Measurements from ENCODE around the gene SPATA31C2.
"Not testable (repeated sequence)": the region's sequence is repeated elsewhere in the genome, so short reads cannot be mapped to it uniquely, and the experiment has no call there.

The SPATA31C2 gene

DNA sequence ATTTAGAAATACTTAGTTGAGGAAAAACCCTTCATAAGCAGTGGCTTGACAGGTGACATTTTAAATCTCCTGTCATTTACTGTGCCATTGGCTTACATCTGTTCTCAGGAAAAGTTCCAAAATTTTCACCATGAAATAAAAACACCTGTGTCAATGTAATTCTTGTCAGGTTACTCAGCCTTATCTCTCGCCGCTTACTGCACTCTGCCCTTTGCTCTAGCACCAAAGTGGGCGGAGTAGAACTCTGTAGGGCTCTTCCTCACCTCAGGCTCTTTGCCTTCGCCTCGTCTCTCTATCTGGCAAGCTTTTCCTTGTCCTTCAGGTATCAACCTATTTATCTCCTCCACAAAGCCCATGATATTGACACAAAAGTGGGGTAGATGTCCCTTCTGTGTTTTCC, 20.2 kb downstream of the SPATA31C2 start:
- not testable (repeated sequence) for DNase-seq

DNA sequence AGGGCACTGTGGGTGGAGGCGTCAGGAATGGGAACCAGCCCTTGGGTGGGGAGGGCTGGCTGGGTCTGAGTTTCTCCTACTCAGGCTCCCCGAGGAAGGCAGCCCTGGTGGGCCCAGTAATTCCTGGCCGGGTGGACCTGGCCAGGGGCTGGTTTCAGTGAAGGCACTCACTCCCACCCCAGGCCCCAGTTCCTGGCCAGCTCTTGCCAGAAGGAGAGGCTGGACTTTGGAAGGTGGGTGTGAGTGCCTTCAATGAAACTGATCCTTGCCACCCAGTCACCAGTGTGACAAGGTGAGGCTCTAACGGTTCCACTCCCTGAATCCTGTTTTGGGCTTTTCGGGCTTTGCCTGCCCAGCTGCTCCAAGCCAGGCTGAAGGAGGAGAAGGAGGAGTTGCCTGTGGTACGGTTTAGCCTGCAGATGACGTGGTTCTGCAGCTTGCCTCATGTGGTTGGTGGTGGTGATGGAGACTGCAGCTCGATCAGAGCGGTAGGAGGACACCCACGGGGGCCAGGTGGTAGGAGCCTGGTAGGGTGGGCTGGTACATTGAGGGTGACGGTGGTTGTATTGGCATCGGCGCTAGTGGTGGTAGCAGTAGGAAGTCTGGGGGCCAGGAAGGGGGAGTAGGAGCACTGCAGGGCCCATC, 23.2 kb downstream of the SPATA31C2 start:
- DNase-seq: not testable (repeated sequence)

DNA sequence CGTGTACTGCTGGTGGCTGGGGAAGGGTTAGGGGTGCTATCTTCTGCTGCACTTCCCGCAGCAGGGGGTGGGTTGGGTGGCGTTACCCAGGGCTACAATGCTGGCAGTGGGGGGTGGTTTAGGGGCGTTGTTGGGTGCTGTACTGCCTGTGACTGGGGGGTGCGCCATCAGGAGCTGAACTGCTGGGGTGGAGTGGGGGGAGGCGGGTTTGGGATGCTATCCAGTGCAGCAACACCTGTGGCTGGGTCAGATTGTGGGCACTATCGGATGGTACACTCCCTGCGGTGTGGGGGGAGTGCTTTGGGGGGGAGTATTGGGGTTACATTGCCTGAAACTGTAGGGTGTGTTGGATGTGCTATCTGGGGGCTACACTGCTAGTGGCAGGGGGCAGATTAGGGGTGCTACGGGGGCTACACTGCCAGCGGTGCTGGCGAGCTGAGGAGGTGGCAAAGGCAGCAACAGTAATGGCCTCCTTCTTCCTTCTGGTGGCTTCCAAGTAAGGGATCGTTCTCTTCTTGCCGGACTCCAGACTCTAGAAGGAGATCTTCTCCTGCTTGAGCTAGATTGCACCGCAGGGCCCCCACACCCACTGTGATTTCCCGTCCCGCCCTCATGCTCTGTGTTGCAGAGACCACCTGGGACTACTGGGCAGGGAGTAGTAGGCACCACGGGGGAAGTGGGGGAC, 23.9 kb downstream of the SPATA31C2 start:
- DNase-seq: not testable (repeated sequence)

DNA sequence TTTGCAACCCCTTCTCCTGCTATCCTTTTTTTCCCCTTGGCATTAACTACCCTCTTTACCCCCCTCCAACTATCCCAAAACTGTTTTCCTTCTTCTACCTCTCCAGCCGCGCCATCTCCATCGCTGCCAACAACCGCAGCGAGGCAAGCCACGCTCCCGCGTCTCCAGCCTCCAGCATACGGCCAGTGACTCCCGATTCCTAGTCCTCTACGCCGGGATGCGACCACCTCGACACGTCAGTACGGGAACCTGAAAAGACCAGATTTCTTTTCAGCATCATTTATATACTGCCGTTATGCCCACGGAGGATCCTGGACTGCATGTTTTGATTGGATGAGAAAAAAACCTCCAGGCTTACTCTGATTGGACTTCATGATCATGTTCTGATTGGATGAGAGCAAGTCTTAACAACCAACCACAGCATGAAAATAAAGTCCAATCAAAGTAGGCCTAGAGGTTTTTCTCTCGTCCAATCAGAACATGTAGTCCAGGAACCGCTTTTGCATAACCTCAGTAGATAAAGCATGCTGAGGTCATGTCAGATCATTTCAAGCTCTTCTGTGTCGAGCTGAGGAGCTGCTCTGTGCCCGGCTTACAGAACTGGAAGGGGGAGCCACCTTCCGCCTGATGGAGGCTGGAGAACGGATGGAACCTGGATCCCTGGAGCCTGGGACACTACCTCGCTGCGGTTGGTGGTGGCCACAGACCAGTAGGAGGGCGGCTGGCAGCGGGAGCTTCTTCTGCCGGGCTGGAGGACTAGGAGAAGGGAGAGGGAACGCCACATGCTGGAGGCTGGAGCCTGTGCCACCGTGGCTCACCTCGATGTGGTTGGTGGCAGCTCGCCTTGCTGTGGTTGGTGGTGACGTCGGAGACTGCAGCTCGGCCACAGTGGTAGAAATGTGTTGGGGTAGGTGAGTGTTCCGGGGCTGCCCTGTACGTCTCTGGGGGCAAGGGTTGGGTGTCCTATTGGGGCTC, 24.8 kb downstream of the SPATA31C2 start:
- DNase-seq: not testable (repeated sequence)

DNA sequence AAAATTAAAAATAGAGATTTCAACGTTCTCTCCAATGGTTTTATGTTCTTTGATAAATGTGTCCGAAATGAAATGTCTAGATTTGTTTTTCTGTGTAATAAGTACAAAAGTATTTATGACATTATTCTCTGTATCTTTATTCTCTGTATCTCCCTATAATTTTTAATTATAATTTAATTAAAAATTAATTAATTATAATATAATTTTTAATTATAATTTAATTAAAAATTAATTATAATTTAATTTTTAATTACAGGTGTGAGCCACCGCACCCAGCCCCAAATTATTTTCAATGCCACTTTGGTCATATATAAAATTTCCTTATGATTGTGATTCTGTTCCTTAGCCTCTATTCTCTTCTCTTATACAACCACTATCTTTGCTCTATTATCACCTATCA, 28.2 kb downstream of the SPATA31C2 start:
- DNase-seq: no peak

DNA sequence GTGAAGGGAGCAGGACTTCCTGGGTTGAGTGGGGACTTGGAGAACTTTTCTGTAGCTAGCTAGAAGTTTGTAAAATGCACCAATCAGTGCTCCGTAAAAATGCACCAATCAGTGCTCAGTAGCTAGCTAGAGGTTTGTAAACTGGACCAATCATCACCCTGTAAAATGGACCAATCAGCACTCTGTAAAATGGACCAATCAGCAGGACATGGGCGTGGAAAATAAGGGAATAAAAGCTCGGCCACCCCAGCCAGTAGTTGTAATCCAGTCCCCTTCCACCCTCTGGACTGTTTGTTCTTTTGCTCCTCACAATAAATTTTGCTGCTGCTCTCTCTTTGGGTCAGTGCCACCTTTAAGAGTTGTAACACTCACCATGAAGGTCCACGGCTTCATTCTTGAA, 29.5 kb downstream of the SPATA31C2 start:
- DNase-seq: no peak

DNA sequence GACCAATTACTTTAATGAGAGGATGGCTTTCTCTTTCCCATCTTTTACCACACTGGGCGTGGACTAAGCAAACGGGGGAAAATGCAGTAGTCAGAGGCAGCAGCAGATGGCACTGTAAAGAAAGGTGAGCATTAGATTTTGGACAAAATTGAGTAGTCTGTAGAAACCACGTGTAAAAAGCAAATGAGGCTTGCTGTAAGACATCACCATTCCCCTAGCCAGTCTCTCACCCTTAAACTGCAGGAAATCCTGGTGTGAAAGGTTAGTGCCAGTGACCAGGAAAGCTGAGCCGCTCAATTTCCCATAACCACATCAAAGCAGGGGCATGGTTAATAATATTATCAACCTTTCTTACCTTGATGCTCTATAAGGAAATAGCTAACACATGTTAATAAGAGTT, 31.8 kb downstream of the SPATA31C2 start:
- DNase-seq: no peak

DNA sequence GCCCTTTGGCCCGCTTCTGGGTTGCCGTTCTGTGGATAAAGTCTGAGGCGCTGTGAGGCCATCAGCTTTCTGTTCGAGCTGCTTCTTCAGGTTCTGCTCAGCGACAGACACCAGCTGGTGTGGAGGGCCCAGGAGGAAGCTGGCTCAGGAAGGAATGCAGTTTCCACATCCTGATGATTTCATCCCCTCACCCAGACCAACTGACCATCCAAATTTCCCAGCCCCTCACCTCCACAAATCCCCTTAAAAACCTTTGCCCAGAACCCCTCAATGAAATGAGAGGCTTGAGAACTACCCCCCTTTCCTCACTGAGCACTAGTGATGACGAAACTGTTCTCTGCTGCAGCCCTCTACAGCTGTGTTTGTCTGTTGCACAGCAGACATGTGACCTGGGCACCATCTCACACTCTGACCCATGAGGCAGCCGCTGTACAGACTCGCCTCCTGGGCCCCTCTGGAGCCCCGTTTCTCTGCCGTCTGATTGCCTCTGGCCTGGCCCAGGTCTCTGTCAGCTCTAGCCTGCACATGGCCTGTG, 45.4 kb downstream of the SPATA31C2 start:
- DNase-seq: no peak

DNA sequence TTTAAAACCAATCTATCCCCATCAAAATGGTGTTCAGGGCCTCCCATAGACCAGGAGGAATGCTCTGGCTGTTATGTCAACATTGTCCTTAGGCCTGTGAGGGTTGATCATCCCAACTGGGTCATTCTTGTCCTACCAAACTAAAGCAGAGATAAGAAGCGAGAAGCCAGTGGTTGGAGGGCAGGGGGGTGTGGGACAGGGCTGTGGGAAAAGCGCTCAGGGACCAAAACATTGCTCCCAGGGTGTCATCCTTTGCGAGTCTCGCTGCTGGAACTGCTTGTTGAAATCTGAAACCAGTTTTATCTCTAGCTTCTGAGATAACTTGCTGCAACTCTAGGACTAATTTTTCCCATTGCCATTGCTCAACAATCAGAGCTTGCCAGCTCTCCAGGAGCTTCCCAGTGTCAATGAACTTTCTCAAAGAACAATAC, 48.1 kb downstream of the SPATA31C2 start:
- DNase-seq: no peak

DNA sequence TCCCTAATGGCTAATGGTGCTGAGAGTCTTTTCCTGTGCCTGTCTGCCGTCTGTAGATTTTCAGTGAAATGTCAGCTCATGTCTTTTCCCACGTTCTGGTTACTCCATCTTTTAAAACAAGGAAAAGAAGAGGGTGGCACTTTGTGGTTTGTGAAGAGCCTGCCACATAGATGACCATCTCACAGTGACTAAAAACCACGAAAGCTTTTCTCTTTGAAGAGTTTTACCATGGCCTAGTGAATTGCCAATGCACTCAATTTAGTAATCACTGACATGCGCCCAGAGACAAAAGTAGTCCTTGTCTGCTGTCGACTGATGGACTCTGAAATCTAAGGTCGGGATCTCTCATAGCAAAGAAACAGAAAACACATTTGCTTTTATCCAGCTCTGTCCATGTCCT, 50.4 kb downstream of the SPATA31C2 start:
- DNase-seq: no peak

DNA sequence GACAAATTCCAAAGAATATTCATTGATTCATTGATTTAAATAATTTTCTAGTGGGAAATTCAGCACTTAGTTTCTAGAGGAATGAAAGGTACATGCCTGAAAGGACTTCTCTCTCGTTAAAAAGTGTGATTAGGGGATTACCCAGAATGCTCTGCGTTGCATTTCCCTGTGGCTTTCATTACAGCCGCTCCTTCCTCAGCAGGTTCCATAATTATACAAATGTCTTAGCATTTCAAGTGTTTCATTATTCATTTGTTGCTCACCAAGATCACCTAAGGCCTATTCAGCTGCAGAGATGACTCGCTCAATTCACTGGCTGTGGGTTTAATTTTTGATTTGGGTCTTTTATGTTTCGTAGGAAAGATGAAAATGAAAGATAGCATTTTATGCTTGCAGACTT, 52.8 kb downstream of the SPATA31C2 start:
- no peak for DNase-seq

DNA sequence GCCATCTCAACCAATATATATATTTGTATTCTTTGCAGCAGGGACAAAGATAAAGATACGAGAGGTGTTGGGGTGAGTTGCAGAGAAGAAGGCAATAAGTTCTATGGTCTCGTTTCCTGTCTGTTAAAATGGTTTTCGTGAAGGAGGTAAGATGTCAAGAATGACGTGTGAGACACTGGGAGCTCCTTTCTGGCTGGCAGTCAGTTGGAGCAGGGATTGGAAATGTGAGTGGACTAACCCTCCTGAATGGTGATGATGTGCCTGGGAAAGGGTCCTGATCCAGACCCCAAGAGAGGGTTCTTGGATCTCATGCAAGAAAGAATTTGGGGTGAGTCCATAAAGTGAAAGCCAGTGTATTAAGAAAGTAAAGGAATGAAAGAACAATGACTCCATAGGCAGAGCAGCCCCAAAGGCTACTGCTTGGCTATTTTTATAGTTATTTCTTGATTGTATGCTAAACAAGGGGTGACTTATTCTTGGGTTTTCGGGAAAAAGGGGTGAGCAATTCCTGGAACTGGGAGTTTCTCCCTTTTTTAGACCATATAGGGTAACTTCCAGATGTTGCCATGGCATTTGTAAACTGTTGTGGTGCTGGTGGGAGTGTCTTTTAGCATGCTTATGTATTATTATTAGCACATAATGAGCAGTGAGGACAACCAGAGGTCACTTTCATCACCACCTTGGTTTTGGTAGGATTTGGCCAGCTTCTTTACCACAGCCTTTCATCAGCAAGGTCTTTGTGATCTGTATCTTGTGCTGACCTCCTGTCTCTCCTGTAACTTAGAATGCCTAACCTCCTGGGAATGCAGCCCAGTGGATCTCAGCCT, 53.7 kb downstream of the SPATA31C2 start:
- DNase-seq: no peak
